Mesothelial cell of epicardium (in vitro differentiated cells): ENCODE results near the gene ITGB1BP1. TPM values are rescaled to one million over a fixed set of nuclear protein-coding genes. Genes with fewer than 3 reads are reported as not detected.

Experiments used
- DNase-seq, 2 experiments: peaks; one replicate each; pipeline ENCODE4 v3.0.0; 2021; ENCODE audit warnings: low spot score in 2 of 2; ENCODE audit not compliant: unreplicated experiment in 2 of 2
- H3K27ac Mint-ChIP-seq: 2 replicates; pipeline ENCODE4 v1.8.0; 2021; ENCODE audit warnings: mixed read lengths
- H3K27me3 Mint-ChIP-seq: 2 replicates; pipeline ENCODE4 v1.8.0; 2021; ENCODE audit warnings: low read depth, mixed read lengths
- H3K36me3 Mint-ChIP-seq: 2 replicates; pipeline ENCODE4 v1.8.0; 2021; ENCODE audit warnings: mixed read lengths
- H3K4me1 Mint-ChIP-seq: 2 replicates; pipeline ENCODE4 v1.8.0; 2021; ENCODE audit warnings: mixed read lengths
- H3K4me3 Mint-ChIP-seq: 2 replicates; pipeline ENCODE4 v1.8.0; 2021; ENCODE audit warnings: mild to moderate bottlenecking, moderate library complexity, mixed read lengths
- H3K9me3 Mint-ChIP-seq: 2 replicates; pipeline ENCODE4 v1.8.0; 2021; ENCODE audit warnings: mixed read lengths
- total RNA-seq: library from RNA; stranded (reverse); gene quantifications from 3 replicates; pipeline ENCODE4 v1.2.1, GENCODE V29; 2021
- TF ChIP-seq, protein P1 (sequence below): fragments of 200-600 bp; sonication (generic); IDR thresholded peaks from one replicate; pipeline ENCODE4 v1.5.0; 2021; ENCODE audit warnings: antibody characterized with exemption; ENCODE audit not compliant: unreplicated experiment

ITGB1BP1 gene
- total RNA-seq, 1 donor from 2014 or later, result 38.0 TPM

DNA sequence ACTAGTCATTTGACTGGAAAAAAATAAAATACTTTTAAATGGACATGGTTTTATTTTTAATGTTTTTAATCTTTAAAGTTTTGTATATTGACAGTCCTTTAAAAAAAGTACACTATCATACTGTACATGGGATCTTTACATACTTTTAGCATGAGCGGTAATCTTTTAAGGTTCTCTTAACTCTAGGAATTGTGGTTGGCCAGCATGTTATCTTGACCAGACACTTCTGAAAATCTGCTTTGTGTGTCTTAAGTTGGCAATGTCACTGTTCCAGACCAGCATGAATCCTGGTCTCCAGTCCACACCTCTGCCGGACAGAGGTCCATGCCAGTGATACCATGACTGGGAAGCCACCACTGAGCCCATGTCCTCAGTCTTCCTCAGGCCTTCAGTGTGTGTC, 17.7 kb downstream of the ITGB1BP1 start:
- H3K4me3 Mint-ChIP-seq, result no peak overlapping the region
- H3K4me1 Mint-ChIP-seq, result peaks cover 20% of the 10 kb centered on the region
- no peaks in the 10 kb centered on the region for H3K27me3 Mint-ChIP-seq
- no peak for DNase-seq
- TF ChIP-seq, protein P1, sequence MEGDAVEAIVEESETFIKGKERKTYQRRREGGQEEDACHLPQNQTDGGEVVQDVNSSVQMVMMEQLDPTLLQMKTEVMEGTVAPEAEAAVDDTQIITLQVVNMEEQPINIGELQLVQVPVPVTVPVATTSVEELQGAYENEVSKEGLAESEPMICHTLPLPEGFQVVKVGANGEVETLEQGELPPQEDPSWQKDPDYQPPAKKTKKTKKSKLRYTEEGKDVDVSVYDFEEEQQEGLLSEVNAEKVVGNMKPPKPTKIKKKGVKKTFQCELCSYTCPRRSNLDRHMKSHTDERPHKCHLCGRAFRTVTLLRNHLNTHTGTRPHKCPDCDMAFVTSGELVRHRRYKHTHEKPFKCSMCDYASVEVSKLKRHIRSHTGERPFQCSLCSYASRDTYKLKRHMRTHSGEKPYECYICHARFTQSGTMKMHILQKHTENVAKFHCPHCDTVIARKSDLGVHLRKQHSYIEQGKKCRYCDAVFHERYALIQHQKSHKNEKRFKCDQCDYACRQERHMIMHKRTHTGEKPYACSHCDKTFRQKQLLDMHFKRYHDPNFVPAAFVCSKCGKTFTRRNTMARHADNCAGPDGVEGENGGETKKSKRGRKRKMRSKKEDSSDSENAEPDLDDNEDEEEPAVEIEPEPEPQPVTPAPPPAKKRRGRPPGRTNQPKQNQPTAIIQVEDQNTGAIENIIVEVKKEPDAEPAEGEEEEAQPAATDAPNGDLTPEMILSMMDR, result no peak
- peaks cover 1% of the 10 kb centered on the region for H3K36me3 Mint-ChIP-seq
- H3K27ac Mint-ChIP-seq, result no peak overlapping the region
- H3K9me3 Mint-ChIP-seq, result no peaks in the 10 kb centered on the region

DNA sequence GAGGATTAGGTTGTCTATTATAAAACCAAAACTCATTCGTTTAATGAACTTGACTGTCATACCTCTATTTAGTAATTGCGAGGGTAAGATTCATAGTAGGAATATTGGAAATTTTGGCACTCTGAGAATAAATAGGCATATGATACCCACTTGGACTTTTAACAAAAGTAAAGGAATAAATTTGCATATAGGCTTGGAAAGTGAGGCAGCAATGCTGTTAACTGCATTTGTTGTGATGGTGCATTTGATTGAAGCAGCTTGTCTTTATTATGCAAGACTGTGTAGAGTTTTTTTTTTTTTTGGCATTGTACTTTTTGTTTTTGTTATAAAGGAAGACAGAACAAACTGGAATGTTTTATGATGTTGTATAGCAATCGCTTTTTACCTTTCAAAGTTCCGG, 18.9 kb downstream of the ITGB1BP1 start:
- DNase-seq, result no peak
- H3K4me1 Mint-ChIP-seq, result peaks cover 23% of the 10 kb centered on the region
- no peaks in the 10 kb centered on the region for H3K27me3 Mint-ChIP-seq
- H3K4me3 Mint-ChIP-seq, result no peak overlapping the region
- no peaks in the 10 kb centered on the region for H3K9me3 Mint-ChIP-seq
- TF ChIP-seq, protein P1, result no peak
- H3K36me3 Mint-ChIP-seq, result no peaks in the 10 kb centered on the region
- H3K27ac Mint-ChIP-seq, result no peak overlapping the region

DNA sequence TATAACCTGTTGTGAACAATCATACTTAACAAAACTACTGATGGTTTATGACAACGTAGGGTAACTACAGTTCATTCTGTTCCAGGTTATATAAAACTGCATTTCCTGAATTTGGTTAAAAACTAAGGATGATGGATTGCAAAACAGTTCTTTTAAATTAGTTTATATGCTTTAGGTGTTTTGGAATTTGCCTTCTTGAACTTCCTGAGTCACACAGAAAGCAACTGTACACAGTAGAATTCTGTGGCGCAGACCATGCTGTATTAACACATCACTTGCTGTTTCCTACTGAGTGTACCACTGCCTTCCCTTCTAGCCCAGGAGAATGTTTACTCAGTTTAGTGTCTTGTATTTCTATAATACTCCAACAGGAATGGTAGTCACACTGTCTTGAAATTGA, 19.4 kb downstream of the ITGB1BP1 start:
- TF ChIP-seq, protein P1, result no peak
- H3K4me1 Mint-ChIP-seq, result peaks cover 23% of the 10 kb centered on the region
- no peaks in the 10 kb centered on the region for H3K27me3 Mint-ChIP-seq
- DNase-seq, result no peak
- H3K27ac Mint-ChIP-seq, result no peak overlapping the region
- H3K36me3 Mint-ChIP-seq, result peaks cover under 1% of the 10 kb centered on the region
- H3K4me3 Mint-ChIP-seq, result no peak overlapping the region
- H3K9me3 Mint-ChIP-seq, result no peaks in the 10 kb centered on the region

DNA sequence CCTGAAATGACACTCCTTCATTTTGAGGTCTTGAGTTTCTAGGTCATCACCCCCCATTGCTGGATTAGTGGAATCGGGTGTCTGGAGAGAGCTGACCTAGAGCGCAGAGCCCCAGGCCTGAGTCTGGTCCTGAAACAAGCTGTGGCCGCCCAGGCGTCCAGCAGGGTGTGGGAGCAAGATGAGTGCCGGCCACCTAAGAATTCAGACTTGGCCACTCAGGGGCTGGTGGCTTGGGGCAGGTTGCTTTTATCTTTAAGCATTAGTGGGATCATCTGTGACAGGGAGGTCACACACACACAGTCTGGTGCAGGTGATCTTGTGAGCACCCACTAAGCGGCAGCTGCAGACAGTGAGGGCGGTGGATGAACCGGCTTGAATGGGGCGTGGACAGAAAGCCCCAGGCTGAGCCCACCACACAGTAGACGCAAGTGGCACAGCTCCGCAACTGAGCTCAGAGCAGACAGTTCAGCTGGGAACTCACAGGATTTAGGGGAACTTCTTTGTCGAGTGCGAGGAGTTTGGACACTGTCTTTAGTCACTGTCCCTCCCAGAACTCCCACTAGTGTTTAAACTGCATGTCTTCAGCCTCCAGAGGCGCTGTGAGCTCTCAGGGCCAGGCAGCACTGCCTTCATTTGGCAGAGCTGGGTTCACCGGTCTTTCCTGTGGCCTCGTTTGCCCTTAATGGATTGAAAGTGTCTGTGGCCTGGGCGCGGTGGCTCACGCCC, 21.5 kb downstream of the ITGB1BP1 start:
- H3K9me3 Mint-ChIP-seq, result no peaks in the 10 kb centered on the region
- no peaks in the 10 kb centered on the region for H3K27me3 Mint-ChIP-seq
- peaks cover 3% of the 10 kb centered on the region for H3K36me3 Mint-ChIP-seq
- no peak overlapping the region for H3K27ac Mint-ChIP-seq
- H3K4me3 Mint-ChIP-seq, result no peak overlapping the region
- DNase-seq, result no peak
- TF ChIP-seq, protein P1, result no peak
- H3K4me1 Mint-ChIP-seq, result peaks cover 12% of the 10 kb centered on the region

DNA sequence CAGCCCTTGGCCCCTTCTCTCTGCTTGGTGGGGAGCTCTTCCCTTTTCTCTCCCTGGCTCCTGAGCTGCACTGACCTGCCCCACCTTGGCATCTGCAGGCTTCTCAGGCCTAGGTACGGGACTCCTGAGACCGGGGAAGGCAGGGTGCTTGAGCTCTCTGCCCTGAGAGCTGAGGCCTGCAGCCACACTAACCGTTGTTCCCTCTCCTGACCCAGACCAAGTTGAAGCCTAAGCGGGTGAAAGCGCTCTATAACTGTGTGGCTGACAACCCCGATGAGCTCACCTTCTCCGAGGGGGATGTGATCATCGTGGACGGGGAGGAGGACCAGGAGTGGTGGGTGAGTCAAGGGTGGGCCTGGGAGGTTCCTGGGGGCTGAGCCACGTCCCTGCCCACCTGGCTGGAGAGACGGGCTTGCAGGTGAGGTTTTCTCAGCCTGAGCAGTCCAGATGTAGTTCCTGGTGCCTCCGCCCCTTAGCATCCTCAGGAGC, 22.2 kb downstream of the ITGB1BP1 start:
- Mint-ChIP-seq H3K9me3 (no peaks in the 10 kb centered on the region), H3K36me3 (peaks cover 3% of the 10 kb centered on the region), H3K27ac (peak overlapping the region; percentile 67), H3K27me3 (no peaks in the 10 kb centered on the region), H3K4me1 (peaks cover 10% of the 10 kb centered on the region), H3K4me3 (no peak overlapping the region)
- TF ChIP-seq, protein P1, result no peak
- no peak for DNase-seq
